LHCN-M2 (cell line): Measurements from ENCODE around the gene SLC2A8. TPM values are rescaled to one million over a fixed set of nuclear protein-coding genes. Genes with fewer than 3 reads are reported as not detected.
A peak's percentile ranks its signal among the peaks of the same experiment; 100 is the strongest.

Source experiments
- DNase-seq: peaks from one replicate; pipeline ENCODE4 v3.0.0-alpha.2; 2012; ENCODE audit warnings: low read depth
- total RNA-seq: library from RNA; depleted of rRNA; stranded (reverse); fragments of >200 nt; gene quantifications from 2 replicates; pipeline ENCODE4 v1.2.3, GENCODE V29; 2014

The SLC2A8 gene
- total RNA-seq, 1 experiment from 2014 or later = 10.5 TPM

DNA sequence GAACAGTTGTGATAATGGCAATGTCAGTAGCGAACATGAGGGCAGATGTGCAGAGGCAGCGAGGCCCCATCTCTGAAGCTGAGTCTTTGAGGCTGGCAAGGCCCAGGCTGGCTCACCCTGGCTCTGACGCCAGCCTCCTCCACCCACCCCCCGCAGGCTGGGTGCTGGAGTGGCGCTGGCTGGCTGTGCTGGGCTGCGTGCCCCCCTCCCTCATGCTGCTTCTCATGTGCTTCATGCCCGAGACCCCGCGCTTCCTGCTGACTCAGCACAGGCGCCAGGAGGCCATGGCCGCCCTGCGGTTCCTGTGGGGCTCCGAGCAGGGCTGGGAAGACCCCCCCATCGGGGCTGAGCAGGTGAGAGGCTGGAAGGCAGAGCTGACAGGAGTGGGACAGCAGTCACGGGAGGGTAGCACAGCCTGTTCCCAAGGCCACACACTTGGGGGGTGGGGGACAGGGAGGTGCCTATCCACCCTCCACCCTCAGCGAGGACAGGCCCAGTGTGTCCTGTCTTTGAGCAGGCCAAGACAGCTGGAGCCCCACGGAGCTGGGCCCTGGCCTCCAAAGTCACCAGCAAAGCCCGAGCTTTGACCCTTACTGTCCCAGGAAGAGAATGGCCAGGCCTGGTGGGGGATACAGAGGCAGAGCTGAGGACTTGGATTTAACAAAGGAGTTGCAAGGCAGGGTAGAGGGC is 5.6 kb downstream of the SLC2A8 start:
- no peak for DNase-seq

DNA sequence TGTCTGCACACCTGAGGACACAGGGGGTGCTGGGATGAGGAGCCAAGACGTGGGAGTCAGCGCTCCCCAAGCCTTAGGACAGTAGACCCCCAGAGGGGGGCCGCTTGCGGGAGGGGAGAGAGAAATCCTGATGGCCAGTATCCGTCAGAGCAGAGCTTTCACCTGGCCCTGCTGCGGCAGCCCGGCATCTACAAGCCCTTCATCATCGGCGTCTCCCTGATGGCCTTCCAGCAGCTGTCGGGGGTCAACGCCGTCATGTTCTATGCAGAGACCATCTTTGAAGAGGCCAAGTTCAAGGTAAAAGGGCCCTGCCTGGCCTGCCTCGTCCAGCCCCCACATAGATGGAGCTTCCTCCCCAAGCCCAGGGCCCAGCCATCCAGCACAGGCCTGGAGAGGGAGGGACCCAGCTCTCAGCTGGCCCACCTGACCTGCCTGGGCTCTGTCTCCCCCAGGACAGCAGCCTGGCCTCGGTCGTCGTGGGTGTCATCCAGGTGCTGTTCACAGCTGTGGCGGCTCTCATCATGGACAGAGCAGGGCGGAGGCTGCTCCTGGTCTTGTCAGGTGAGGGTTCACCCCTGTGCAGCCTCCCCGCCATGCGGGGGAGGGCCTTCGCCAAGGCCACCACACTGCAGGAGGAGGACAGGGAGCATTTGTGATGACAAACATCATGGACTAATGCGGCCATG is 6.7 kb downstream of the SLC2A8 start:
- no peak for DNase-seq

DNA sequence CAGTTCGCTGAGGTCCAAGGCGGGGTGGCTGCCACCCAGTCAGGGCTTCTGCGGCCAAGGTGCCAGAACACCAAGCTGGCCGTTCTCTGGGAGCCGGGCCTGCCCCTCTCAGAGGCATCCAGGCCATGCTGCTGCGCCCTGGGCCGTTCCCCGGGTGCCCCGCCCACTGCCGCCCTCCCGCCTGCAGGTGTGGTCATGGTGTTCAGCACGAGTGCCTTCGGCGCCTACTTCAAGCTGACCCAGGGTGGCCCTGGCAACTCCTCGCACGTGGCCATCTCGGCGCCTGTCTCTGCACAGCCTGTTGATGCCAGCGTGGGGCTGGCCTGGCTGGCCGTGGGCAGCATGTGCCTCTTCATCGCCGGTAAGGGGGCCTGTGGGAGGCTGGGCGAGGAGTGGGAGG is 7.7 kb downstream of the SLC2A8 start:
- no peak for DNase-seq

DNA sequence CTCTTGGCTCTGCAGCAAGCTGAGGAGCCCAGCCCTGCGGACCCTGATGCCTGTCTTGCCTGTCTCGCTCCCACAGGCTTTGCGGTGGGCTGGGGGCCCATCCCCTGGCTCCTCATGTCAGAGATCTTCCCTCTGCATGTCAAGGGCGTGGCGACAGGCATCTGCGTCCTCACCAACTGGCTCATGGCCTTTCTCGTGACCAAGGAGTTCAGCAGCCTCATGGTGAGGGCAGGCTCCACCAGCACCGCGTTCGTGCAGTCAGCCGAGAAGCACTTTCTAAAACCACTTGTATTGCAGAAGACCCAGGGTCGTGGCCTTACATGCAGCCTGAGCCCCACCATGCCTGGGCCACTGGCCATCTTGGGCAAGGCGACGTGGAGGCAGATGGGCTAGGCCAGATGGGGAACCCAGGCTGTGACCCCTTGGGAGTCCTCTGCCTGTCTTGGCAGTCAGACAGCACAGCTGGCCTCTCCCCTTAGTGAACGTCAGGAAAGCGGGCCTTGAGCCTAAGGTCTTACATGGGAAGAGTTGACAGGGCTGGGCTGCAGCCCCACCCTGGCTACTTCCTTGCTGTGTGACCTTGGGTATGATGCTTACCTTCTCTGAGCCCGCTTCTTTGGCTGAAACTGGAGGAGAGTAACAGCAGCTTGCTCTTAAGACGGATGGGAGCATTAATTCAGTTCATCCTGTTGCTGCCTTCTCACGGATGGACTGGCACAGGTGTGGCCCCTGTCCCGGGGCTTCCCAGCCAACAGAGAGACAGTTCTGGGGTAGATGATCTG is 8.6 kb downstream of the SLC2A8 start:
- DNase-seq = no peak

DNA sequence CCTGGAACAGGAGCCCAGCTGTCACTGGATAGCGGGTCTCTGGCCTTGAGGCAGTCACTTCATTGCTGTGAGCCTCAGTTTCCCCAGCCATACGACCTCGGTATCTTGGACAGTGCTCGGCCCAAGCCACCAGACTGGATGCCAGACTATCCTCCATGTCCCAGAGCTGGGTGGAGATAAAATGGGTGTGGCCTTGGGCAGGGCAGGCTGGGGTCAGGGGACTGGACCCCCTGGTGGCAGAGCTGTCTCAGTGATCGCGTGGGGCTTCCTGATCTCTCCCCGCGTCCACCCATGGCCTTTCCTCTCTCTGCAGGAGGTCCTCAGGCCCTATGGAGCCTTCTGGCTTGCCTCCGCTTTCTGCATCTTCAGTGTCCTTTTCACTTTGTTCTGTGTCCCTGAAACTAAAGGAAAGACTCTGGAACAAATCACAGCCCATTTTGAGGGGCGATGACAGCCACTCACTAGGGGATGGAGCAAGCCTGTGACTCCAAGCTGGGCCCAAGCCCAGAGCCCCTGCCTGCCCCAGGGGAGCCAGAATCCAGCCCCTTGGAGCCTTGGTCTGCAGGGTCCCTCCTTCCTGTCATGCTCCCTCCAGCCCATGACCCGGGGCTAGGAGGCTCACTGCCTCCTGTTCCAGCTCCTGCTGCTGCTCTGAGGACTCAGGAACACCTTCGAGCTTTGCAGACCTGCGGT is 10.0 kb downstream of the SLC2A8 start:
- DNase-seq = no peak

DNA sequence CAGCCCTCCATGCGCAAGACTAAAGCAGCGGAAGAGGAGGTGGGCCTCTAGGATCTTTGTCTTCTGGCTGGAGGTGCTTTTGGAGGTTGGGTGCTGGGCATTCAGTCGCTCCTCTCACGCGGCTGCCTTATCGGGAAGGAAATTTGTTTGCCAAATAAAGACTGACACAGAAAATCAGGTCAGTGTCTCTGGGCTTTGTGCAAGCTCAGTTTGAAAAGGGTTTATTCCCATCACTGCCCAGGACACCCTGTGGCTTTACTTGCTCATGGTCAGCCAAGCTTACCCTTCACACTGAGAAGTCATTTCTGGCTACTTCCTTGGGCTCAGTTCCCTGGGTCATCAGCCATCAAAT is 10.5 kb downstream of the SLC2A8 start:
- no peak for DNase-seq

DNA sequence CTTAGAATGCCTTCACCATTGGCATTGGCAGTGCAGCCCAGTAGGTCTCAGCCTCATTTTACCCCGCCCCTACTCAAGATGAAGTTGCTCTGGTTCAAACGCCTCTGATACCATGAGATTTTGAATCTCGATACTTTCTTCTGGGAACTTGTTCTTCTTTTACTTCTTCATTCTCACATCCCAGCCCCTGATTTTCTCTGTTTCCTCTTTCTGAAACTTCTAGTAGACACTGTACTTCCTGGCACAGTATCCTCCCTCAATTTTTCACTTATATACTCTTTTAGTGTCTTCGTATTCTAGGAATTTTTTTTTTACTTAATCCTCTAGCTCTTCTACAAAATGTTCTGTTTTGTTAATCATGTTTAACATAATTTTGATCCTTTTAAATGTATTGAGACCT is 14.2 kb downstream of the SLC2A8 start:
- no peak for DNase-seq

DNA sequence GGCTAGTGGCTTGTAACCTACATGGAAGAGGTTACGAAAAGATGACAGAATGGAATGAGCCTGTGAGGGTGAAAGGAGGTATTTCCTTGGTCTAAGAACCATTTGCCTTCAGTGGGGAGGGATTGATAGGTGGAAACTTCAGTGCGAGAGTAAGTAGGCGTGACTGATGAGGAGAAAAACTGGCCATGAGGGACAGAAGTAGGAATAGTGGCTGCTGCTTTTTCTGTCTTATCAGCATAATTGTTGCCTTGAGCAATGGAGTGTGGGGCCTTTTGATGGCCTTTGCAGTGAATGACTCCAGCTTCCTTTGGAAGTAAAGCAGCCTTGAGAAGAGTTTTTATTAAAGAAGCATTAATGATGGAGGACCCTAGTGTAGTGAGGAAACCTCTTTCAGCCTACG is 18.2 kb downstream of the SLC2A8 start:
- no peak for DNase-seq

DNA sequence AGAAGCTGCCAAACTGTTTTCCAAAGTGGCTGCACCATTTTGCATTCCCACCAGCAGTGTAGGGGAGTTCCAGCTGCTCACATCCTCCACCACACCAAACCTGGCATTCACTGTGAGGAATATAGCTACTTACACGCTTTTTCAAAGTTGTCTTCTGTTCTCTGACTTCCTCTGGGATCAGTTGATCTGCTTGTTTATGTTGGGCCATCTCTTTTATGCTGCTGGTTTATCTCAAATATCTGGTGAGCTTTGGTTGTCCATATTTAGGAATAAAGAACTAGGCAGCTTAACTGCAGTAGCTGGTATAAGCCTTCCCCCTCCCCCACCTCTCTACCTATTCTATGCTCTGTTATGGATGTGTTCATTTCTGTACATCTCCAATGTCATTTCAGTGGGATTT is 18.7 kb downstream of the SLC2A8 start:
- DNase-seq = no peak

DNA sequence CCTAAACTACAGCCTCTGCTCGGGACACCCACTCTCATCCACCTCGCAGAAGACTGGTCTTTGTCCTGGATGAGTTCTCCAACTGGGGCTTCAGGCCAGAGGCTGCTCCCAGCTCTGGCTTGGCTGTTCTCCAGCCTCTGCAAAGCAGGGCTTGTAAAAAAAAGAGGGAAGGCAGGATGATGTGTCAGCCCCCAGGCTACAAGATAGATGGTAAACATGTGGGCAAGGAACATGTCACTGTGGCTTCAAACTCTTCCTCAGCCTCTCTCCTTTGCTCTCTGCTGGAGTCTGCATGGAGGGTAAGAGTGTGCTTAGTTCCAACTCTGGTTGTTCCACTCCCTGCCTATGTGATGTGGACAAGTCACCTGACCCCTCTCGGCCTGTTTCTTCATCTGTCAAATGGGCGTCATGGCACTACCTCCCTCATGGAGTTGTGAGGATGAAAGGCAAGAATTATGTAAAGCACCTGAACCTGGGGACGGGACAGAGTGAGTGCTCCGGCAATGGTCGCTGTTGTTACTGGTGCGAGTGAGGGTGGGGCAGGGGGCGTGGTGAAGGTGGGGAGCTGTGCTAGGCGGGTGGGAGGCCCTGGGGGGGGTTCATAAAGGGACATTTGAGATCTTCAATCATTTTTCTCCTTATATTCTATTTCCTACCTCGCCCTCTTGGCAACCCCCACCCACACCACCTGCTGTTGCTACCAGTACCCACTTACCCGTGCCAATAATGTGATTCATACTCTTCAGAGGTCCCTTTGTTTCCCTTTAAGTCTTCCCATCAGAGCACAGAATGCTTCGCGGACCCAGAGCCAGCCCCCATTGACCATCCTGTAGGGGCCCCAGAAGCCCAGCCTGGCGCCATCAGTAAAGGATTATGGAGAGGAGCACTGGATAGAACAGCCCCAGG is 20.4 kb downstream of the SLC2A8 start:
- DNase-seq = peak; percentile 48

DNA sequence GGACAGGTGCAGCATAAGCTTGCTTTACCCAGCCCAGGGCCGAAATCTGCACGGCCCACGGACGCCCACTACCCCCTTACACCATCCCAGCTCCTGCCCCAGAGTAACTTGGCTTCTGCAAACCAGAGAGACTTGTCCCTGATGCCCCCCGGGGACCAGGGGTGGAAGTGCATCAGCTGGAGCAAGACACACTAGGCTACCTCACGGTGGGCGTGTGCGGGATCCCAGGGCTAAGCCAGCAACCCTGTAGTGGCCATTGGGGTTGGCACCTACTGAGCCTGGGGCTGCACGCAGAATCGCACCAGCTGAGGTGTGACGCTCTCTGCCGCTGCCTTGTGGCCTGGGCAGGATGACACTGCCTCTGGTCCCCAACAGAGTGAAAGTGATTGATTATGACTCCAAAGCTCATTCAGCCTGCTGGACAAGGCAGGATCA is 21.1 kb downstream of the SLC2A8 start:
- no peak for DNase-seq

DNA sequence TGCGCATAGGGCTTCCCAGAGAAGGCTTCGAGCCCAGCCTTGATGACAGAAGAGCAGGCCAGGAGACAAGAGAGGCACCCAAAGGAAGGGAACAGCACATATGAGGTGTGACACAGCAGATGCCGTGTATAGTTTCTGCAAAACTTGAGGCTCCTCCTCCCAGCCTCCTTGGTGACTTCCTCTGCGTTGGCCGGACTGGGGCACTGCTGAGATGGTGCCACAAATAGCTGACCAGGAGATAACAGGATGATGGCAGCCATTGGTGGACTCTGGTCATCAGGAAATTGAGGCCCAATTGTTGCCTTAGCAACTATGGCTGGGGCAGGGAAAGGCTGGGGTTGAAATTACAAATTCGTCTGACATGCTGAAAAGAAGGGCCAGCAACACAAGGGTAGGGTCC is 22.4 kb downstream of the SLC2A8 start:
- DNase-seq = no peak

DNA sequence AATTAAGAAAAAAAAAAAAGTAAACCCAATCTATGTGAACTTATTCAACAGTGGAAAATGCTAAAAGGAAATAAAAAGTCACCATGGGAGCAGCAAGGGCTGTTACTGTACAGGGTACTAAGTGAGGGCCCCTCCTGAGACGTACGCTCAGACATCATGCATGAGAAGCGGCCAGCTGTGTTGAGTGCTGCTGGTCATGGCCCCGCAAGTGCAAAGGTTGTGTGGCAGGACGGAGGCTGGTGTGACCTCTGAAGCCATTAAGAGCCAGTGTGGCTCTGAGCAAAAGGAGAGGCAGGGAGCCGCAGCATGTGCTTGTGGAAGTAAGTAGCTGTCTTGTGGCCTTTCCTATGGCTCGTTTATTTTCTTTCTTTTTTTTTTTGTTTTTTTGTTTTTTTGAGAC is 24.1 kb downstream of the SLC2A8 start:
- DNase-seq = no peak

DNA sequence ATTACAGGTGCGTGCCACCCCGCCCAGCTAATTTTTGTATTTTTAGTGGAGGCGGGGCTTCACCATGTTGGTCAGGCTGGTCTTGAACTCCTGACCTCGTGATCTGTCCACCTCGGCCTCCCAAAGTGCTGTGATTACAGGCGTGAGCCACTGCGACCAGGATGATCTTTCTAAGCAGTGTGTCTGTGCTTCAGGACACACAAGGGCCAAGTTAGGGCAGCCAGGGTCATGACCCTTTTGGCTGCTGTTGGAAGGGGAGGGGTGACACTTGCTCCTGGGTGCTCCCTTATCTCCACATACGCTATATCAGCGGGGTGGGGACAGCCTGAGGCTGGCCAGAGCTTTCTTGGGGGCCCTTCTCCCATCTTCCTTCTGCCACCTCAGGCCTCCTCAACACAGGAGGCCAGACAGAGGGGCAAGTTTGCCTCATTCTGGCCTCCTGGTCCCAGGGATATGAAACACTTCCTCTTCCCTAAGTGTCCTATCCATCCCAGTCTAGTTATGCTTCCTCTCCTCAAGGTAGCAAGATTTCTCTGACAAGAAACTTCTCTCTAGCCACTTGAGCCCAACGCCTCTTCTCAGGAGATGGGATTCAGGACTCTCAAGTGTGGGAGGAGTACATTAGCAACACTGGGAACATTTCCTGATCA is 25.3 kb downstream of the SLC2A8 start:
- DNase-seq = no peak

DNA sequence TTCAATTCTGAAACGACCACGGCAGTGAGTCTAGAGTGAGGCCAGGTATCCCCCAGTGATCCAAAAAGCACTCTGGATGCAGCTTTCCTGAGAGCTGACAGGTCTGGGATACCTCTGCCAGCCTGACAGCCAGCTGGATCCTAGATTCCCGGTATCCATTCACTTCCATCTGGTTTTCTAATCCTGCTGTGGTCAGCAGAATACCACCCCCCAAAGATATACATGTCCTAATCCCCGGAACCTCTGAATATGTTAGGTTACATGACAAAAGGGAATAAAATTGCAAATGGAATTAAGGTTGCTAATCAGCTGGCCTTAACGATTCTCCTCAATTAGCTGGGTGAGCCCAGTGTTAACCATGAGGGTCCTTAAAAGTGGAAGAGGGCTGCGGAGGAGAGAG is 25.8 kb downstream of the SLC2A8 start:
- DNase-seq = no peak

DNA sequence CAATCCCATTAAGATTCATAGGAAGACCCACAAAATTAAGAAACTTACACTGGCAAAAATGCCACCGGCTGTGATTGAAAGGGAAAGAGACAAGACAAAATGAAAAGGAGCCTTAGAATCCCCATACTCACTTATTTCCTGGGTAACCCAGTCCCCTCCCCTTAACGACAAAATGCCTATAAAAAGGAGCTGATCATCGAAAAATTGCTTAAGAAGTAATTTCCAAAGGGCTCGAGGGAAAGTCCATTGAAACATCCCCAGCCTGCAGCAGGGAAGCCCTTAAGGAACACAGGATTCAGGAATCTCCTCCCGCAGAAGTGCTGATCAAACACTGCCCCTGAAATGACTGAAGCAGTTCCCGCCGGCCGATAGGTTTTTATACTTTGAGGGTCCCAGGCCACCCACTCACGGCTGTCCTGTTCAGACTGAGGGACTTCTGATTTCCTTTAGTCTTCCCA is 26.5 kb downstream of the SLC2A8 start:
- DNase-seq = no peak

DNA sequence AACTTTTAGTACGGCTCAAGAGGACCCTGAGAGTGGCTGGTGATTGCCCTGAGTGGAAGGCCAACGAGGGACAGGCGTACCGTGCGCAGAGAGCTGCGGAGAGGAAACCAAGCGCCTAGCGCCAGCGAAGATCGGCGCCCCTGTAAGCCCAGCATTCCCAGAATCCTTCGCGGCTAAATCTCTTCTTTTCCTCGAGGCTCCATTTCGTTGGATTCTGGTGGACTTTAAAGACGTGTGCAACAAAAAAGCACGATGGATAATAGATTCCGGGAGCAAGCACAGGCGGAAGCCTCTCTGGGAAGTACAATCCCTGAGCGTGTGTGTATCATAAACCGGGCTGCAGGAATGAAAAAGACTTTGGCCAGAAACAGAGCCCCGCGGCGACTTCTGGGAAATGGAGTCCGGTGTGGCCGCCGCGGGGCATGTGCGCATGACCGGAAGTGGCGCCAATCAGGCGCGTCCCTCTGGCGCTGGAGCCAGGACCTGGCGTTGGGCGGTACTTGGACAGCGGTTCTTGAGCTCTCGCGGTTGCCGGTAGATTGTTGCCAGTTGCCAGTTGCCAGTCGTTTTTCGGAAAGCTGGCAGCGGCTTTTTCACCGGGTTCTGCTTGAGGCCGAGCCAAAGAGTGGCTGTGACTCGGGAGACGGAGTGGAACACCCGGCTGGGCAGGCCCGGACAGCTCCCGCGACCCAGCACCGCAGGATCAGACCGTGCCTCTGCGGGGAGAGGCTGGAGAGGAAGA is 27.1 kb downstream of the SLC2A8 start, which contains the start of gene ZNF79:
TSS of gene ZNF79 (plus strand) at position 449 of the 742 bp plus-strand sequence. CDS start 406 bp downstream, outside the sequence.
- peak; percentile 88 for DNase-seq

DNA sequence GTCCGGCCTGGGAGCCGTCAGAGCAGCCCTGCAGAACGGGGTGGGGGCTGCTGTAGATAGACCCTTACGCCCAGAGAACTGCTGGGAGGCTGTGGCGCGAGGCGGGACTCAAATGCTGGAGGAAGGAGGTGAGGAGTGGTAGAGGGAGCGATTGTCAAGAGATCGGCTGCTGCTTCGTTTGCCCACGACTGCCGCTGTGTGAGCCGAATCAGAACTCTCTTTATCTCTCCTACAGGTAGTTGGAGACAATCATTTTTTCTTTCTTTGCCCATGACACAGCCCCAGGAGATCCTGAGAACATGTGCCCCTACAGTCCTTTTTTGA is 27.7 kb downstream of the SLC2A8 start:
- DNase-seq = no peak

DNA sequence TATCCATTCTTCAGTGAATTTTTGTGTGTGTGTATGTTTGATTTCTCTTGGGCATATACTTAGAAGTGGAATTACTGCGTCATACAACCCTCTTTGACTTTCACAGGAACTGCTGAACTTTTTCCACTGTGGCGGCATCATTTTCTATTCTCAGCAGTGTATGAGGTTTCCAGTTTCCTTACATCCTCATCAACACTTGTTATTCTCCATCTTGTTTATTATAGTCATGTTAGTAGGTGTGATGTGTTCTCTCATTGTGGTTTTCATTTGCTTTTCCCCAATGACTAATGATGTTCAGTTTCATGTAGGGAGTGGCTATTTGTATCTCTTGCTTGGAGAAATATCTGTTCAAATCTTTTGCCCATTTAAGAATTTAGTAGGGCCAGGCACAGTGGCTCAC is 29.8 kb downstream of the SLC2A8 start:
- no peak for DNase-seq

DNA sequence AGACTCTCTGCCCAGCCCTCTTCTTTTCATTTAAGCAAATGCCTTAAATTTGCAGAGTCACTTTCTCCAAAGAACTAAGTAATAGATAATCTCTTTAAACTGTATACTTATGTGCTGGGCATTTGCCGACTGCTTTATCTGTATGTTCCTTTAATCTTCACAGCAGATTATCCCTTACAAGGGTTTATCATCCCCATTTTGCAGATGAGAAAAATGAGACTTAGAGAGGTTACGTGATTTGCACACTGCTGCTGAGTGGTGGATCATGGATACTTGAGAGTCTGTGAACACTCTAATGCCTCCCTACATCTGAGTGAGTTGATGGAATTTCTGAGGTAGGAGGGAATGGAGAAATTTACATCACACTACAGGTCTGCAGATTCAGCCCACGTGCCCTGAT is 31.4 kb downstream of the SLC2A8 start:
- DNase-seq = no peak
